ENCODE results near the gene TNRC6B. TPM values are rescaled to one million over a fixed set of nuclear protein-coding genes. Genes with fewer than 3 reads are reported as not detected.

Gene TNRC6B
- total and polyA plus RNA-seq, 4 donors: 6.2 to 70.4 (median 26.5) TPM

GRCh38 chr22:40261783-40262182 is 84.1 kb downstream of the TNRC6B start:
- ATAC-seq (ENCODE audit: insufficient read depth, low FRiP score) (no peak), DNase-seq (no peak)
- 95 to 98% methylated on average over 21 of the region's 21 CpGs for WGBS, 2 donors
- H3K36me3 ChIP-seq (ENCODE audit: control insufficient read depth in 4 of 4, insufficient read depth in 4 of 4, low read length in 4 of 4): peaks cover 9 to 45% (median 23%) of the 10 kb centered on the region in 4 donors
- no peak overlapping the region for H3K4me3 ChIP-seq
- H3K4me1 ChIP-seq (ENCODE audit: control insufficient read depth in 5 of 5, insufficient read depth in 5 of 5, low read length in 5 of 5): peaks cover 0 to 10% (median 5%) of the 10 kb centered on the region in 5 donors
- H3K27me3 ChIP-seq (ENCODE audit: control insufficient read depth in 3 of 3, insufficient read depth in 3 of 3, low read length in 2 of 3): no peaks in the 10 kb centered on the region
- H3K9ac ChIP-seq (ENCODE audit: insufficient read depth in 1 of 2, low read length in 2 of 2): no peak overlapping the region
- H3K27ac ChIP-seq (ENCODE audit: low read depth in 1 of 2, low read length in 1 of 2): no peak overlapping the region
- TF ChIP-seq CTCF (IDR thresholded peaks at IDR 0.05; ENCODE audit: control extremely low read depth, extremely low read depth): no peak
- no peaks in the 10 kb centered on the region for H3K9me3 ChIP-seq (ENCODE audit: control insufficient read depth in 4 of 4, insufficient read depth in 3 of 4, low read length in 3 of 4)

GRCh38 chr22:40263191-40263590 is 85.5 kb downstream of the TNRC6B start:
- WGBS, 2 donors: 21 to 50% methylated on average over 7 of the region's 7 CpGs
- Histone ChIP-seq H3K9ac (ENCODE audit: insufficient read depth in 1 of 2, low read length in 2 of 2) (no peak overlapping the region), H3K36me3 (ENCODE audit: control insufficient read depth in 4 of 4, insufficient read depth in 4 of 4, low read length in 4 of 4) (peaks cover 9 to 56% (median 24%) of the 10 kb centered on the region in 4 donors), H3K9me3 (ENCODE audit: control insufficient read depth in 4 of 4, insufficient read depth in 3 of 4, low read length in 3 of 4) (no peaks in the 10 kb centered on the region), H3K27me3 (ENCODE audit: control insufficient read depth in 3 of 3, insufficient read depth in 3 of 3, low read length in 2 of 3) (no peaks in the 10 kb centered on the region), H3K4me1 (ENCODE audit: control insufficient read depth in 5 of 5, insufficient read depth in 5 of 5, low read length in 5 of 5) (peaks cover 0 to 9% (median 5%) of the 10 kb centered on the region in 5 donors), H3K4me3 (no peak overlapping the region), H3K27ac (ENCODE audit: low read depth in 1 of 2, low read length in 1 of 2) (no peak overlapping the region)
- no peak for TF ChIP-seq CTCF (IDR thresholded peaks at IDR 0.05; ENCODE audit: control extremely low read depth, extremely low read depth)
- DNase-seq (peak in 2 of 3 donors; percentile 10 to 20), ATAC-seq (ENCODE audit: insufficient read depth, low FRiP score) (peak; percentile 36)

GRCh38 chr22:40265783-40266182 is 88.1 kb downstream of the TNRC6B start:
- H3K27me3 ChIP-seq (ENCODE audit: control insufficient read depth in 3 of 3, insufficient read depth in 3 of 3, low read length in 2 of 3): no peaks in the 10 kb centered on the region
- H3K4me3 ChIP-seq: no peak overlapping the region
- H3K9me3 ChIP-seq (ENCODE audit: control insufficient read depth in 4 of 4, insufficient read depth in 3 of 4, low read length in 3 of 4): no peaks in the 10 kb centered on the region
- DNase-seq (peak in 1 of 3 donors; percentile 13), ATAC-seq (ENCODE audit: insufficient read depth, low FRiP score) (no peak)
- no peak for TF ChIP-seq CTCF (IDR thresholded peaks at IDR 0.05; ENCODE audit: control extremely low read depth, extremely low read depth)
- peaks cover 0 to 5% (median 0%) of the 10 kb centered on the region in 5 donors for H3K4me1 ChIP-seq (ENCODE audit: control insufficient read depth in 5 of 5, insufficient read depth in 5 of 5, low read length in 5 of 5)
- peaks cover 9 to 51% (median 23%) of the 10 kb centered on the region in 4 donors for H3K36me3 ChIP-seq (ENCODE audit: control insufficient read depth in 4 of 4, insufficient read depth in 4 of 4, low read length in 4 of 4)
- 21 to 49% methylated on average over 4 of the region's 4 CpGs for WGBS, 2 donors
- no peak overlapping the region for H3K27ac ChIP-seq (ENCODE audit: low read depth in 1 of 2, low read length in 1 of 2)
- no peak overlapping the region for H3K9ac ChIP-seq (ENCODE audit: insufficient read depth in 1 of 2, low read length in 2 of 2)

GRCh38 chr22:40270031-40270430 is 92.3 kb downstream of the TNRC6B start:
- peaks cover 9 to 36% (median 19%) of the 10 kb centered on the region in 4 donors for H3K36me3 ChIP-seq (ENCODE audit: control insufficient read depth in 4 of 4, insufficient read depth in 4 of 4, low read length in 4 of 4)
- no peak for TF ChIP-seq CTCF (IDR thresholded peaks at IDR 0.05; ENCODE audit: control extremely low read depth, extremely low read depth)

More at GRCh38 chr22:40270031-40270430, 92.3 kb downstream of the TNRC6B start:
- H3K27ac ChIP-seq (ENCODE audit: low read depth in 1 of 2, low read length in 1 of 2): no peak overlapping the region
- WGBS, 2 donors: 96 to 97% methylated on average over 9 of the region's 9 CpGs
- no peak overlapping the region for H3K4me3 ChIP-seq
- DNase-seq: no peak
- no peak overlapping the region for H3K9ac ChIP-seq (ENCODE audit: insufficient read depth in 1 of 2, low read length in 2 of 2)
- ATAC-seq (ENCODE audit: insufficient read depth, low FRiP score): no peak
- H3K27me3 ChIP-seq (ENCODE audit: control insufficient read depth in 3 of 3, insufficient read depth in 3 of 3, low read length in 2 of 3): no peaks in the 10 kb centered on the region
- H3K4me1 ChIP-seq (ENCODE audit: control insufficient read depth in 5 of 5, insufficient read depth in 5 of 5, low read length in 5 of 5): peaks cover 0 to 4% (median 3%) of the 10 kb centered on the region in 5 donors
- H3K9me3 ChIP-seq (ENCODE audit: control insufficient read depth in 4 of 4, insufficient read depth in 3 of 4, low read length in 3 of 4): no peaks in the 10 kb centered on the region

Data from lung (tissue), 12 donors.